Smooth muscle cell (in vitro differentiated cells): ENCODE data around the gene HOXD9. TPM values are rescaled to one million over a fixed set of nuclear protein-coding genes. Genes with fewer than 3 reads are reported as not detected.
A peak's percentile ranks its signal among the peaks of the same experiment; 100 is the strongest.

Experiments
- DNase-seq: peaks from one replicate; lab custom pipeline; 2025; ENCODE audit not compliant: unreplicated experiment; lab: John Stamatoyannopoulos, UW
- H2AFZ ChIP-seq: fragments of 200-600 bp; sonication (generic); 2 replicates; pipeline ENCODE4 v1.6.0; 2016; ENCODE audit warnings: antibody characterized with exemption, low read depth, mild to moderate bottlenecking
- H3F3A ChIP-seq: fragments of 200-600 bp; sonication (generic); 2 replicates; pipeline ENCODE4 v1.6.0; 2017; ENCODE audit warnings: antibody characterized with exemption, low read depth
- H3K27ac ChIP-seq: fragments of 200-600 bp; sonication (generic); 2 replicates; pipeline ENCODE4 v1.5.1; 2016; ENCODE audit warnings: low read depth, mild to moderate bottlenecking
- H3K27me3 ChIP-seq: fragments of 200-600 bp; sonication (generic); 2 replicates; pipeline ENCODE4 v1.6.1; 2016; ENCODE audit warnings: low read depth, mild to moderate bottlenecking
- H3K36me3 ChIP-seq: fragments of 200-600 bp; sonication (generic); 2 replicates; pipeline ENCODE4 v1.5.1; 2016; ENCODE audit warnings: low read depth
- H3K4me1 ChIP-seq: fragments of 200-600 bp; sonication (generic); 2 replicates; pipeline ENCODE4 v1.5.1; 2016; ENCODE audit warnings: low read depth
- H3K4me2 ChIP-seq: fragments of 200-600 bp; sonication (generic); 2 replicates; pipeline ENCODE4 v1.6.0; 2016; ENCODE audit warnings: mild to moderate bottlenecking
- H3K4me3 ChIP-seq: fragments of 200-600 bp; sonication (generic); 2 replicates; pipeline ENCODE4 v1.5.1; 2016; ENCODE audit warnings: mild to moderate bottlenecking
- H3K79me2 ChIP-seq: fragments of 200-600 bp; sonication (generic); 2 replicates; pipeline ENCODE4 v1.6.0; 2016; ENCODE audit warnings: low read depth, mild to moderate bottlenecking
- H3K9ac ChIP-seq: fragments of 200-600 bp; sonication (generic); 2 replicates; pipeline ENCODE4 v1.6.0; 2016; ENCODE audit warnings: low read depth
- H3K9me3 ChIP-seq: fragments of 200-600 bp; sonication (generic); replicated peaks from 2 replicates; pipeline ENCODE4 v1.5.1; 2016; ENCODE audit warnings: low read depth
- H4K20me1 ChIP-seq: fragments of 200-600 bp; sonication (generic); 2 replicates; pipeline ENCODE4 v1.6.0; 2016; ENCODE audit warnings: low read depth
- WGBS: methylation state at CpG from one replicate; pipeline ENCODE4 v1.1.7; 2016; ENCODE audit warnings: low lambda C conversion rate; 5-methylcytosine and 5-hydroxymethylcytosine counted together
- polyA plus RNA-seq: library from polyadenylated mRNA; unstranded; fragments of >200 nt; fragmentation: Nextera tagmentation; extraction: Ambion mirVana; gene quantifications from 2 replicates; pipeline ENCODE4 v1.2.1, GENCODE V29; 2016
- total RNA-seq: library from RNA; depleted of rRNA; stranded (reverse); fragments of >200 nt; gene quantifications from 2 replicates; pipeline ENCODE4 v1.2.3, GENCODE V29; 2014
- TF ChIP-seq, protein P1 (sequence below): fragments of 200-600 bp; sonication (generic); IDR thresholded peaks from 2 replicates; pipeline ENCODE4 v1.5.1; 2017; ENCODE audit warnings: borderline replicate concordance, mild to moderate bottlenecking, antibody characterized with exemption; ENCODE audit not compliant: insufficient read depth, poor library complexity, severe bottlenecking

The HOXD9 gene
- total and polyA plus RNA-seq, 2 experiments from 2014 or later = 0.49 to 2.2 TPM

DNA sequence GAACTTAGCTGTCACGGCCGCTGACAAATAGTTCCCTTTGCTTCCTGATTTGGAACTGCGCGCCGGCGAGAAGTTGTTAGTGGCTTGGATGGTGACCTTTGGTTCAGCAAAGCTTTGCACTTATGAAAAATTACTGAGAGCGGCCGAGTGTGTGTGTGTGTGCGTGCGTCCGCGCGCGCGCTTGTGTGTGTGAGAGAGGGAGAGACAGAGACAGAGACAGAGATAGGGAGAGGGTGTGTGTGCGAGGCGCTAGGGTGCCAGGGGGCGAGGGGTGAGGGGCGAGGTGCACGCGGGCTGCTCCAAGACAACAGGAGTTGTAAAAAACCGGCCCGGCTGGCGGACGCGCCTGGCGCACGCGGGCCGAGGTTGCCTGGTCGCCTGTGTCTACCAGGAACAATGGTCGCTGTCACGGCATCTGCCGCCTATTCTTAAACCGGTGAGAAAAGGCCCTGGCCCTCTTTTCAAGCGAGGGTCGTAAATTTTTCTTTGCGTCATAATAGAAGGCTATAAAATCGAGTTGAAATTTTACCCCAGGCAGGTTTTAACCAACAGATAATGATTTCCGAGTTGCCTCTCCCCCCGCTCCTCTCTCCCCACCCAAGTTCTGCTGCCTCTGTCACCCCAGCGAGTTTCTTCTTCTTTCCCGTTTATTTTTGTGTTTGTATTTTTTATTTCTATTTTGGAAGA, 35.1 kb downstream of the HOXD9 start:
- Histone ChIP-seq H3K27me3 (peaks cover 100% of the 10 kb centered on the region), H3F3A (no peaks in the 10 kb centered on the region)

DNA sequence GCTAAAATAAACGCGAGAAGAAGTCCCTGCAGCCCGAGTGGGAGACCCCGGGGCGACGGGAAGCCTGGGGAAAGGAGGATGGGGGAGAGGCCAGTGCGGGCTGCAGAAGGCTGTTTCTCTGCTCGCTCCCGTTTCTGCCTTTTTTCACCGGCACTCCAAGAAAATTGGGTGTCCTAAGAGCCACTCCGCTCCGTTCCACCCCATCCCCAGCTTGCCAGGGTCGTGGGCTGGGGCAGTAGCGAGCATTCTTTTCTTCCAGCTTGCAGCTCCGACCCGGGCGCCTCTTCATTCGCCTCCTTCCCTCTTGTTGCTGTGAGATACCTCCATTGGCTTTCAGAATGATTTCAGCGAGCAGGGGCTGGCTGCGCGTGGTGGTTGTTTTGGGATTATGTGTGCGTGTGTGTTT, 35.7 kb downstream of the HOXD9 start:
- Histone ChIP-seq H3F3A (no peaks in the 10 kb centered on the region), H2AFZ (no peak overlapping the region), H3K4me2 (peak overlapping the region; percentile 75), H3K9me3 (no peaks in the 10 kb centered on the region), H3K4me1 (peaks cover 11% of the 10 kb centered on the region), H3K36me3 (no peaks in the 10 kb centered on the region), H3K79me2 (no peaks in the 10 kb centered on the region), H3K9ac (no peak overlapping the region), H3K4me3 (peak overlapping the region; percentile 21), H3K27ac (no peak overlapping the region), H3K27me3 (peaks cover 100% of the 10 kb centered on the region), H4K20me1 (peaks cover 4% of the 10 kb centered on the region)
- DNase-seq = no peak
- 5% methylated on average over 22 of the region's 22 CpGs for WGBS
- TF ChIP-seq, protein P1, sequence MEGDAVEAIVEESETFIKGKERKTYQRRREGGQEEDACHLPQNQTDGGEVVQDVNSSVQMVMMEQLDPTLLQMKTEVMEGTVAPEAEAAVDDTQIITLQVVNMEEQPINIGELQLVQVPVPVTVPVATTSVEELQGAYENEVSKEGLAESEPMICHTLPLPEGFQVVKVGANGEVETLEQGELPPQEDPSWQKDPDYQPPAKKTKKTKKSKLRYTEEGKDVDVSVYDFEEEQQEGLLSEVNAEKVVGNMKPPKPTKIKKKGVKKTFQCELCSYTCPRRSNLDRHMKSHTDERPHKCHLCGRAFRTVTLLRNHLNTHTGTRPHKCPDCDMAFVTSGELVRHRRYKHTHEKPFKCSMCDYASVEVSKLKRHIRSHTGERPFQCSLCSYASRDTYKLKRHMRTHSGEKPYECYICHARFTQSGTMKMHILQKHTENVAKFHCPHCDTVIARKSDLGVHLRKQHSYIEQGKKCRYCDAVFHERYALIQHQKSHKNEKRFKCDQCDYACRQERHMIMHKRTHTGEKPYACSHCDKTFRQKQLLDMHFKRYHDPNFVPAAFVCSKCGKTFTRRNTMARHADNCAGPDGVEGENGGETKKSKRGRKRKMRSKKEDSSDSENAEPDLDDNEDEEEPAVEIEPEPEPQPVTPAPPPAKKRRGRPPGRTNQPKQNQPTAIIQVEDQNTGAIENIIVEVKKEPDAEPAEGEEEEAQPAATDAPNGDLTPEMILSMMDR = no peak

More for the DNA sequence above, 35.1 kb downstream of the HOXD9 start:
- H2AFZ ChIP-seq = no peak overlapping the region
- H3K9ac ChIP-seq = no peak overlapping the region
- WGBS = 3% methylated on average over 42 of the region's 43 CpGs
- no peaks in the 10 kb centered on the region for H3K79me2 ChIP-seq
- peak overlapping the region; percentile 75 for H3K4me2 ChIP-seq
- H3K4me1 ChIP-seq = peaks cover 11% of the 10 kb centered on the region
- H3K4me3 ChIP-seq = peak overlapping the region; percentile 21
- TF ChIP-seq, protein P1 = no peak
- peaks cover 4% of the 10 kb centered on the region for H4K20me1 ChIP-seq
- no peaks in the 10 kb centered on the region for H3K36me3 ChIP-seq
- no peak for DNase-seq
- H3K27ac ChIP-seq = no peak overlapping the region
- H3K9me3 ChIP-seq = no peaks in the 10 kb centered on the region

DNA sequence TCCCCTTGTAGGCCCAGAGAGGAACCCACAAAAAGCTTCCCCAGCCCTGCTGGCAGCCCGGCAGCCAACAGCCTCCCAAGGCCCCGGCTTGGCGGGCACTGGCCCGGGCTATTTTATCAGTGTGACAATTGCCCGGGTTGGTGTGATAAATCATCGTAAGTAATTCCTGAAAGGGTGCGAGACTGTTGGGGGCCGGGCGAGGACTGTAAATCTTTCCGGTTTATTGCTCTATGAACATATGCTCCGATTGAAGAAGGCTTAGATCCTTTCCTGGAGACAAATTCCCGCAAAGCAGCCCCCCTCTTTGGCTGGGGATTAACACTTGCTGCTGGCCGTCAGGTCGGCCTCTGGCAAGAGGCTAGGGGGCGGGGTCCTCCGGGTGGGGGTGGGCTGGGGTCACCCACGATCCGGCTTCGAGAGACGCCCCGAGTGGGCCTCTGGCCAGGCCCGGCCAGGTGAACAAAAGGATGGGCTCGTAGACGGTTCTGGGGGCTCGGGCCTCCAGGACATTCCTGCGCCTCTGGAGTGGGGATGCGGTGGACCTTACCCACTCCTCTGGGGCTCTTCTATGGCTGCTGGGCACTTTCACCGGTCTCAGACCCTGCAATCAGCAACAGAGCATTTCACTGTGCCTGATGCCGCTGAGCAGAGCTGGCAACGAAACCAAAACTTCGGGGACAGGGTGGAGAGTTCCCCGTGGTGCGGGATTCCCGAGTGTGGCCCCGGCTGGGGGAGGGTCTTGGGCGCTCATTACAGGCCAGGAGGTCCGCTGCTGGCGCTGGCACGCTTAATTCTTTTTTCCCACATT, 36.5 kb downstream of the HOXD9 start:
- Histone ChIP-seq H3K27ac (no peak overlapping the region), H3K4me2 (peak overlapping the region; percentile 83), H3K4me3 (no peak overlapping the region), H3K36me3 (no peaks in the 10 kb centered on the region), H3K79me2 (no peaks in the 10 kb centered on the region), H3K4me1 (peaks cover 11% of the 10 kb centered on the region), H3K9me3 (no peaks in the 10 kb centered on the region), H3K9ac (no peak overlapping the region), H2AFZ (no peak overlapping the region), H3K27me3 (peaks cover 100% of the 10 kb centered on the region), H3F3A (no peaks in the 10 kb centered on the region), H4K20me1 (peaks cover 4% of the 10 kb centered on the region)
- 8% methylated on average over 37 of the region's 39 CpGs for WGBS
- no peak for DNase-seq
- TF ChIP-seq, protein P1 = no peak
